Panc1 (cell line): ENCODE measurements around the gene PDE10A.

Experiments used
- CTCF ChIP-seq: fragments of 450-650 bp; IDR thresholded peaks from 2 replicates; pipeline ENCODE4 v1.5.1; 2017; ENCODE audit warnings: mild to moderate bottlenecking
- POLR2AphosphoS5 ChIP-seq: IDR thresholded peaks from 2 replicates; pipeline ENCODE4 v1.6.1; 2012; ENCODE audit warnings: mild to moderate bottlenecking, low read depth, low read length, moderate library complexity

GRCh38 chr6:165321150-165321549 is 341.9 kb downstream of the PDE10A start:
- TF ChIP-seq CTCF: no peak
- TF ChIP-seq POLR2AphosphoS5: no peak
